Mesendoderm (in vitro differentiated cells): Measurements from ENCODE around the gene ABI3BP.

Experiments
- DNase-seq: peaks from one replicate; pipeline ENCODE4 v3.0.0; 2013
- H2AK5ac ChIP-seq: 2 replicates; pipeline ENCODE4 v1.6.1; 2013; ENCODE audit warnings: low read length, inconsistent platforms
- H2BK120ac ChIP-seq: 2 replicates; pipeline ENCODE4 v1.6.1; 2013; ENCODE audit warnings: low read depth, mild to moderate bottlenecking, low read length, moderate library complexity, mixed read lengths
- H2BK15ac ChIP-seq: replicated peaks from 2 replicates; pipeline ENCODE4 v1.6.1; 2013; ENCODE audit warnings: low read depth, mild to moderate bottlenecking, moderate library complexity
- H2BK5ac ChIP-seq: 2 replicates; pipeline ENCODE4 v1.6.1; 2013; ENCODE audit warnings: low read length, inconsistent platforms
- H3K18ac ChIP-seq: 2 replicates; pipeline ENCODE4 v1.6.1; 2013; ENCODE audit warnings: mild to moderate bottlenecking, low read length, mixed read lengths
- H3K23ac ChIP-seq: one replicate; pipeline ENCODE4 v1.6.1; 2013; ENCODE audit warnings: low read length
- H3K27ac ChIP-seq: 2 replicates; pipeline ENCODE4 v1.5.1; 2013; ENCODE audit warnings: low read depth, mild to moderate bottlenecking, inconsistent platforms, low read length, moderate library complexity
- H3K27me3 ChIP-seq: 2 replicates; pipeline ENCODE4 v1.6.1; 2013; ENCODE audit warnings: low read length, control low read depth, mild to moderate bottlenecking, inconsistent platforms; ENCODE audit not compliant: insufficient read depth, poor library complexity
- H3K36me3 ChIP-seq: 2 replicates; pipeline ENCODE4 v1.6.1; 2013; ENCODE audit warnings: low read length, inconsistent platforms; ENCODE audit not compliant: control insufficient read depth, insufficient read depth
- H3K4ac ChIP-seq: one replicate; pipeline ENCODE4 v1.6.1; 2013; ENCODE audit warnings: low read depth, mild to moderate bottlenecking, low read length, moderate library complexity
- H3K4me1 ChIP-seq: 2 replicates; pipeline ENCODE4 v1.6.1; 2013; ENCODE audit warnings: low read depth, low read length, inconsistent platforms; ENCODE audit not compliant: control insufficient read depth
- H3K4me2 ChIP-seq: 2 replicates; pipeline ENCODE4 v1.6.1; 2013; ENCODE audit warnings: low read length
- H3K4me3 ChIP-seq: 2 replicates; pipeline ENCODE4 v1.5.1; 2013; ENCODE audit warnings: mild to moderate bottlenecking, low read length
- H3K56ac ChIP-seq: one replicate; pipeline ENCODE4 v1.6.1; 2013; ENCODE audit warnings: low read length
- H3K79me1 ChIP-seq: 2 replicates; pipeline ENCODE4 v1.6.1; 2013; ENCODE audit warnings: low read length, inconsistent platforms
- H3K79me2 ChIP-seq: 2 replicates; pipeline ENCODE4 v1.6.1; 2013; ENCODE audit warnings: mild to moderate bottlenecking, low read length; ENCODE audit not compliant: control insufficient read depth, insufficient read depth
- H3K9ac ChIP-seq: 2 replicates; pipeline ENCODE4 v1.6.1; 2013; ENCODE audit warnings: low read length, inconsistent platforms
- H4K5ac ChIP-seq: one replicate; pipeline ENCODE4 v1.6.1; 2013; ENCODE audit warnings: low read length
- H4K8ac ChIP-seq: one replicate; pipeline ENCODE4 v1.6.1; 2013; ENCODE audit warnings: low read depth, mild to moderate bottlenecking, control low read depth, low read length, moderate library complexity
- WGBS: extraction: QIAGEN DNeasy Blood & Tissue Kit; methylation state at CpG from one replicate; pipeline ENCODE4 v1.1.7; 2013; ENCODE audit warnings: low lambda C conversion rate, missing lambda C conversion rate; ENCODE audit not compliant: insufficient coverage; ENCODE audit errors: extremely low coverage; 5-methylcytosine and 5-hydroxymethylcytosine counted together

The ABI3BP gene

DNA sequence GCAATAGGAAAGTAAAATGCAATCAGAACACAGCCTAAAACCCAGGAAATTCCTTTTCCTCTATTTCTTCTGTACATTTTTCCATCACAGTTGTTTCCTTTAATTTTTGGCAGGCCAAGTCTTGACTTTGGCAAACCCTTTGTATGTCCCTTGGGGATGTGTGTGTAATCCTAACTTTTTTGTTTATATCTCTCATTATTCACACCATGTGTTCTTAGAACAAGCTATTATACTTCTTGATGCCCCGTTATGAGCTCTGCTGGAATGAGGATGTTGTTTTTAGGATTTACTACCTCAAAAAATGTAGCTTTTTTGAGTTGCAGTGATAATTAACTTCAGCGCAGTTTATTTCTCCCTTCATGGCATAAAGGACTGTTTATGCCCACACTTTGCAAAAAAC lies 123.4 kb downstream of the ABI3BP start:
- no peak overlapping the region for H3K56ac ChIP-seq
- no peak overlapping the region for H2BK5ac ChIP-seq
- no CpG with 5 or more reads among the region's 2 CpGs for WGBS
- no peak overlapping the region for H3K23ac ChIP-seq
- no peaks in the 10 kb centered on the region for H3K27me3 ChIP-seq
- no peak overlapping the region for H3K18ac ChIP-seq
- H3K4me2 ChIP-seq: no peak overlapping the region
- H4K5ac ChIP-seq: no peak overlapping the region
- H3K27ac ChIP-seq: no peak overlapping the region
- no peak overlapping the region for H2AK5ac ChIP-seq
- H3K4ac ChIP-seq: no peak overlapping the region
- H3K79me2 ChIP-seq: no peaks in the 10 kb centered on the region
- no peak overlapping the region for H3K9ac ChIP-seq
- no peak for DNase-seq
- no peak overlapping the region for H4K8ac ChIP-seq
- no peak overlapping the region for H2BK15ac ChIP-seq
- no peaks in the 10 kb centered on the region for H3K36me3 ChIP-seq
- H3K4me1 ChIP-seq: no peaks in the 10 kb centered on the region
- no peak overlapping the region for H2BK120ac ChIP-seq
- no peaks in the 10 kb centered on the region for H3K79me1 ChIP-seq
- H3K4me3 ChIP-seq: no peak overlapping the region

GRCh38 chr3:100868894-100869293 lies 124.3 kb downstream of the ABI3BP start:
- H3K4me2 ChIP-seq: no peak overlapping the region

GRCh38 chr3:100868096-100868495 lies 125.1 kb downstream of the ABI3BP start:
- Histone ChIP-seq H2AK5ac (no peak overlapping the region), H2BK120ac (no peak overlapping the region), H2BK5ac (no peak overlapping the region), H3K4me3 (no peak overlapping the region), H3K18ac (no peak overlapping the region), H3K4ac (no peak overlapping the region), H3K79me2 (no peaks in the 10 kb centered on the region), H3K4me1 (no peaks in the 10 kb centered on the region), H3K27ac (no peak overlapping the region), H2BK15ac (no peak overlapping the region), H3K56ac (no peak overlapping the region), H4K8ac (no peak overlapping the region), H3K9ac (no peak overlapping the region), H3K36me3 (no peaks in the 10 kb centered on the region), H4K5ac (no peak overlapping the region), H3K79me1 (no peaks in the 10 kb centered on the region), H3K4me2 (no peak overlapping the region), H3K27me3 (no peaks in the 10 kb centered on the region), H3K23ac (no peak overlapping the region)
- WGBS: no CpG with 5 or more reads among the region's 1 CpG
- no peak for DNase-seq

More at GRCh38 chr3:100868894-100869293, 124.3 kb downstream of the ABI3BP start:
- no peaks in the 10 kb centered on the region for H3K79me1 ChIP-seq
- H2BK120ac ChIP-seq: no peak overlapping the region
- H3K56ac ChIP-seq: no peak overlapping the region
- H2AK5ac ChIP-seq: no peak overlapping the region
- no peaks in the 10 kb centered on the region for H3K4me1 ChIP-seq
- H3K36me3 ChIP-seq: no peaks in the 10 kb centered on the region
- H2BK15ac ChIP-seq: no peak overlapping the region
- no CpG with 5 or more reads among the region's 3 CpGs for WGBS
- no peak overlapping the region for H3K4me3 ChIP-seq
- H3K4ac ChIP-seq: no peak overlapping the region
- no peak overlapping the region for H3K18ac ChIP-seq
- no peak overlapping the region for H3K9ac ChIP-seq
- no peak for DNase-seq
- no peaks in the 10 kb centered on the region for H3K27me3 ChIP-seq
- H3K27ac ChIP-seq: no peak overlapping the region
- H4K8ac ChIP-seq: no peak overlapping the region
- no peak overlapping the region for H4K5ac ChIP-seq
- H3K79me2 ChIP-seq: no peaks in the 10 kb centered on the region
- H2BK5ac ChIP-seq: no peak overlapping the region
- no peak overlapping the region for H3K23ac ChIP-seq

DNA sequence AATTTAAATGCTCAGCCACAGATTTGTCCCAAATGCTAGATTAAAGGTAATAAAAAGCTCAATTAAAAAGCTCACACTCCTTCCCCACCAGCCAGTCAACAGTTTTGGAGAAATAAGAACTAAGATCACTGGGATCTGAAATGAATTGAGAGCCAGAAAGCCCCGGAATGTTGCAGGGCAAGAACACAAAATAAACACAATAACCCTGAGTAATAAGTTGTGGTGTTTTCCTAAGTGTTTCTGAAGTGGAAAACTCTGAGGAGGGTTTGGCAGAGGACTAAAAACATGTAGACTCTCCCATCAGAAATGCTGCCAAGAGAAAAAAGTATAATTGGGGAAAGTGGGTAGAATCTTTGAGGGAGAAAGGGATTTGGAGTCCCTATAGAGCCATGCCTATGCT lies 127.8 kb downstream of the ABI3BP start:
- H3K4me1 ChIP-seq: no peaks in the 10 kb centered on the region
- H3K27me3 ChIP-seq: no peaks in the 10 kb centered on the region

DNA sequence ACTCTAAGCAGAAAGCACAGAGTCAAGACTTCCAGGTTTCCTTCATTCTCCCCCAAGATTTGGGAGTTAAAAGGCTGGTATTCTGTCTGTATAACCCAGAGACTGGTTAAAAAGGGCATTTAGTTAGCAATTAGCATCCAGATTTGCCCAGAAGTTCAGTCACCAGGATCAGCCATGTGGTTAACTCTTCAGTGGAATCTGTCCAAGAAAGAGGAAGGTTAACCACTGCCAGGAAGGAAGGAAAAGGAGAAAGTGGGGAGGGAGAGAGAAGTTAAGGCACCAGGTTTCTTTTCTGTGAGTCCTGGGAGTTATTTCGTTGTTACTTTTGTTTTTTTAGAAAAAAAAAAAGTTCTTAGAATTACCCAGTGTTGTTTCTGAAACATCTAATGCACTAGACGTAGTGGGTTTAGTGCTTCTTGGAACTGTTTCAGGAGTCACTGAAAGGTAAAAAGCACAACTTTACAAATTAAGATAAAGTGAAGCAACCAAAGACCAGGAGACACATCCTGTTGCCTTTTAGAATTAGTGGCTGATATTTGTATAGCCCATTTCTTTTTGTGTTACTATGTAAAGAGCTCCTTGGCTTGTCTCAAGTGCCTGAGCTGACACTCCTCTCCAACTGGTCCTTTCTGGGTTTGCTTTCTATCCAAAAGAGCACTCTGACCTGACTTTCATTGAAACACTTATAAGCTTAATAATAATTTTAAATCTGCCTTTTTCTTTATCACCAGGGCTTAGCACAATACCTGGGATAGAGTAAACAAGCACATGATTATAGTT lies 128.6 kb downstream of the ABI3BP start:
- no peak overlapping the region for H2BK15ac ChIP-seq
- H2BK120ac ChIP-seq: no peak overlapping the region
- no peak for DNase-seq
- H3K4me3 ChIP-seq: no peak overlapping the region
- no CpG with 5 or more reads among the region's 2 CpGs for WGBS
- no peak overlapping the region for H3K9ac ChIP-seq
- H3K23ac ChIP-seq: no peak overlapping the region
- no peak overlapping the region for H2AK5ac ChIP-seq
- H3K4ac ChIP-seq: no peak overlapping the region
- no peaks in the 10 kb centered on the region for H3K36me3 ChIP-seq
- no peak overlapping the region for H3K27ac ChIP-seq
- no peaks in the 10 kb centered on the region for H3K4me1 ChIP-seq
- H3K4me2 ChIP-seq: no peak overlapping the region
- H3K56ac ChIP-seq: no peak overlapping the region
- H4K8ac ChIP-seq: no peak overlapping the region
- no peaks in the 10 kb centered on the region for H3K79me1 ChIP-seq
- no peaks in the 10 kb centered on the region for H3K79me2 ChIP-seq
- H2BK5ac ChIP-seq: no peak overlapping the region
- H4K5ac ChIP-seq: no peak overlapping the region
- no peak overlapping the region for H3K18ac ChIP-seq
- H3K27me3 ChIP-seq: no peaks in the 10 kb centered on the region

More for the DNA sequence above, 127.8 kb downstream of the ABI3BP start:
- Histone ChIP-seq H3K4ac (no peak overlapping the region), H2BK15ac (no peak overlapping the region), H4K8ac (no peak overlapping the region), H3K18ac (no peak overlapping the region), H3K23ac (no peak overlapping the region), H3K4me2 (no peak overlapping the region), H3K36me3 (no peaks in the 10 kb centered on the region), H2AK5ac (no peak overlapping the region), H3K27ac (no peak overlapping the region), H2BK120ac (no peak overlapping the region), H3K56ac (no peak overlapping the region), H3K79me2 (no peaks in the 10 kb centered on the region), H4K5ac (no peak overlapping the region), H3K9ac (no peak overlapping the region), H2BK5ac (no peak overlapping the region), H3K4me3 (no peak overlapping the region), H3K79me1 (no peaks in the 10 kb centered on the region)
- no peak for DNase-seq
- no CpG with 5 or more reads among the region's 1 CpG for WGBS

GRCh38 chr3:100857863-100858262 lies 135.4 kb downstream of the ABI3BP start:
- no peak overlapping the region for H3K4ac ChIP-seq
- no peaks in the 10 kb centered on the region for H3K79me2 ChIP-seq
- H3K4me3 ChIP-seq: no peak overlapping the region
- no peak overlapping the region for H2AK5ac ChIP-seq
- H3K27ac ChIP-seq: no peak overlapping the region
- no peak overlapping the region for H2BK5ac ChIP-seq
- no peak overlapping the region for H4K8ac ChIP-seq
- no peaks in the 10 kb centered on the region for H3K4me1 ChIP-seq
- no peak overlapping the region for H3K18ac ChIP-seq
- no peak overlapping the region for H2BK120ac ChIP-seq
- H3K79me1 ChIP-seq: no peaks in the 10 kb centered on the region
- no peaks in the 10 kb centered on the region for H3K27me3 ChIP-seq
- H4K5ac ChIP-seq: no peak overlapping the region
- H3K56ac ChIP-seq: no peak overlapping the region
- no CpG with 5 or more reads among the region's 2 CpGs for WGBS
- H3K9ac ChIP-seq: no peak overlapping the region
- H3K36me3 ChIP-seq: no peaks in the 10 kb centered on the region
- no peak for DNase-seq
- H2BK15ac ChIP-seq: no peak overlapping the region
- H3K4me2 ChIP-seq: no peak overlapping the region
- no peak overlapping the region for H3K23ac ChIP-seq
